ENCODE data around the gene NUDT2.
A peak's percentile ranks its signal among the peaks of the same experiment; 100 is the strongest.
"Not testable (repeated sequence)": the region's sequence is repeated elsewhere in the genome, so short reads cannot be mapped to it uniquely, and the experiment has no call there.

NUDT2 gene

GRCh38 chr9:34341659-34342295 is 12.4 kb downstream of the NUDT2 start:
- H3K36me3 ChIP-seq (ENCODE audit: insufficient read depth, low read length) = peaks cover 50% of the 10 kb centered on the region
- H3K27me3 ChIP-seq (ENCODE audit: insufficient read depth, low read length) = no peaks in the 10 kb centered on the region
- no peaks in the 10 kb centered on the region for H3K9me3 ChIP-seq (ENCODE audit: low read length)
- no peak overlapping the region for H3K4me3 ChIP-seq (ENCODE audit: low read length)
- no peaks in the 10 kb centered on the region for H3K4me1 ChIP-seq (ENCODE audit: insufficient read depth, low read length)
- H2AFZ ChIP-seq (ENCODE audit: low read depth, low read length) = no peak overlapping the region

GRCh38 chr9:34343090-34343489 is 13.7 kb downstream of the NUDT2 start:
- no peaks in the 10 kb centered on the region for H3K9me3 ChIP-seq (ENCODE audit: low read length)
- peaks cover 46% of the 10 kb centered on the region for H3K36me3 ChIP-seq (ENCODE audit: insufficient read depth, low read length)
- H3K4me1 ChIP-seq (ENCODE audit: insufficient read depth, low read length) = no peaks in the 10 kb centered on the region
- no peak overlapping the region for H2AFZ ChIP-seq (ENCODE audit: low read depth, low read length)
- no peaks in the 10 kb centered on the region for H3K27me3 ChIP-seq (ENCODE audit: insufficient read depth, low read length)
- no peak overlapping the region for H3K4me3 ChIP-seq (ENCODE audit: low read length)

DNA sequence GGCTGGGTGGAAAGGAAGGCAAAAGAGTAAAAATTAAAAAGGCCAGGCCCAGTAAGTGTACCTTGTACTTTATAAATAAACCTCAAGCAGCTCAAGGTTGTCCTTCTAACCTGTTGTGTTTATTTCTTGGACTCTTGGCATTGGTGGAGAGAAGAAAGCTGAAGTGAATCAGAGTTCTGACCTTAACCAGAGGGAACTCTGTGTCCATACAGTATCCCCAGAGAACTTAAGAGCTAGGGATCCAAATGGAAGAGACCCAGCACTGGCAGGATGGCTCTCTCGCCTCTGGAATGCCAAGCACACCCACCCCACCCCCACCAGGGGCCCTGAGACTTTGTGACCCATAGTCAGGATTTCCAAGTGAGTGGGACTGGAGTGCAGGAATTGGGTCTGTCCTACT is 14.2 kb downstream of the NUDT2 start:
- peaks cover 43% of the 10 kb centered on the region for H3K36me3 ChIP-seq (ENCODE audit: insufficient read depth, low read length)
- no peaks in the 10 kb centered on the region for H3K4me1 ChIP-seq (ENCODE audit: insufficient read depth, low read length)

GRCh38 chr9:34346873-34347799 is 17.8 kb downstream of the NUDT2 start:
- Histone ChIP-seq H3K36me3 (ENCODE audit: insufficient read depth, low read length) (peaks cover 18% of the 10 kb centered on the region), H3K4me3 (ENCODE audit: low read length) (no peak overlapping the region), H3K27me3 (ENCODE audit: insufficient read depth, low read length) (no peaks in the 10 kb centered on the region)

More for the DNA sequence above, 14.2 kb downstream of the NUDT2 start:
- Histone ChIP-seq H3K9me3 (ENCODE audit: low read length) (no peaks in the 10 kb centered on the region), H3K27me3 (ENCODE audit: insufficient read depth, low read length) (no peaks in the 10 kb centered on the region), H3K4me3 (ENCODE audit: low read length) (no peak overlapping the region), H2AFZ (ENCODE audit: low read depth, low read length) (no peak overlapping the region)

DNA sequence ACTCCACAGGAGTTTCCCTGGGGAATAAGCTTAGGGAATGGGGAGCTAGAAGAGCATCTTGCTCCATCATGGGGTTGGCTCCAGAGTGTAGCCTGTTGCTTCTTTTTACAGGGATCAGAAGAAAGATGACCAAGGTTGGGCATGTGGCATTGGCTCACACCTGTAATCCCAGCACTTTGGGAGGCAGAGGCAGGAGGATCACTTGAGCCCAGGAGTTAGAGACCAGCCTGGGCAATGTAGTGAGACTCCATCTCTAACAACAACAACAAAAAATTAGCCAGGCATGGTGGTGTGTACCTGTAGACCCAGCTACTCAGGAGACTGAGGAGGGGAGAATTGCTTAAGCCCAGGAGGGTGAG is 18.4 kb downstream of the NUDT2 start:
- H2AFZ ChIP-seq (ENCODE audit: low read depth, low read length) = no peak overlapping the region
- no peaks in the 10 kb centered on the region for H3K9me3 ChIP-seq (ENCODE audit: low read length)
- peaks cover 14% of the 10 kb centered on the region for H3K36me3 ChIP-seq (ENCODE audit: insufficient read depth, low read length)
- no peaks in the 10 kb centered on the region for H3K4me1 ChIP-seq (ENCODE audit: insufficient read depth, low read length)
- H3K4me3 ChIP-seq (ENCODE audit: low read length) = no peak overlapping the region
- H3K27me3 ChIP-seq (ENCODE audit: insufficient read depth, low read length) = no peaks in the 10 kb centered on the region

More at GRCh38 chr9:34346873-34347799, 17.8 kb downstream of the NUDT2 start:
- H3K4me1 ChIP-seq (ENCODE audit: insufficient read depth, low read length) = no peaks in the 10 kb centered on the region
- no peak overlapping the region for H2AFZ ChIP-seq (ENCODE audit: low read depth, low read length)
- H3K9me3 ChIP-seq (ENCODE audit: low read length) = no peaks in the 10 kb centered on the region

DNA sequence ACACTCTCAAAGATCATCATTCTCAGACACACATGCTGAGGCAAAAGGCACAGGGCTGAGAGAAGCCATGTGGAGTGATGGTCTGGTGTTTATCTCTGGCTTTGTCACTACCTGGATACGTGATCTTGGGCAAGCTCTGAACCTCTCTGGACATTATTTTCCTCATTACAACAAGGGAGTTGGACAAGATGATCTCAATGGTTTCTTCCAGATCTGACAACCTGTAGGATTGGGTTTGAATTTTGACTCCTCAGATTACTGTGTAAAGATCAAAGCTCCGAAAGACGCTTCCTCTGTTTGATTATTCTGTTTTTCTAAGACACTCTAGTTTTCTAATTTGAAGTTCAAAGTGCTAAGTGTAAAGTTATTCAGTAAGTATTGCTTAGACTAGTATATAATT is 20.0 kb downstream of the NUDT2 start:
- Histone ChIP-seq H3K27me3 (ENCODE audit: insufficient read depth, low read length) (no peaks in the 10 kb centered on the region), H3K4me1 (ENCODE audit: insufficient read depth, low read length) (no peaks in the 10 kb centered on the region), H3K4me3 (ENCODE audit: low read length) (no peak overlapping the region), H3K36me3 (ENCODE audit: insufficient read depth, low read length) (peaks cover 3% of the 10 kb centered on the region), H2AFZ (ENCODE audit: low read depth, low read length) (no peak overlapping the region), H3K9me3 (ENCODE audit: low read length) (no peaks in the 10 kb centered on the region)

DNA sequence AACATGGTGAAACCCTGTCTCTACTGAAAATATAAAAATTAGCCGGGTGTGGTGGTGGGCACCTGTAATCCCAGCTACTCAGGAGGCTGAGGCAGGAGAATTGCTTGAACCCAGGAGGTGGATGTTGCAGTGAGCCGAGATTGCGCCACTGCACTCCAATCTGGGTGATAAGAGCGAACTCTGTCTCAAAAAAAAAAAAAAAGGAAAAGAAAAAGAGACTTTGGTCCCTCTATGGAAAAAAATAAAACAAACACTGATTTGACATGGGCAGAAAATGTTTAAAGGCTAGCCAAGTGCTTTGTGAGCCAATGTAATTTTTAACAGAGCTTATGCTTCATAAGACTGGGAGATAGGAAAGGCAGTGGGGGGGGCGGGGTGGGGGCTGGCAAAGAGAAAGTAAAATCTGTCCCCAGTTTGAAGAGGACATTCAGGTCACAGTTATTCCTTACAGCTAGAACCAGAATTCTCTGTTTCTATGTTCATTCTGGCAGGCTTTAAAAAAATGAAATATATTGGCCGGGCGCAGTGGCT is 22.8 kb downstream of the NUDT2 start:
- not testable (repeated sequence) for H2AFZ ChIP-seq (ENCODE audit: low read depth, low read length); H3K9me3 ChIP-seq (ENCODE audit: low read length); H3K36me3 ChIP-seq (ENCODE audit: insufficient read depth, low read length); H3K4me1 ChIP-seq (ENCODE audit: insufficient read depth, low read length); H3K4me3 ChIP-seq (ENCODE audit: low read length); H3K27me3 ChIP-seq (ENCODE audit: insufficient read depth, low read length)

GRCh38 chr9:34352957-34353356 is 23.6 kb downstream of the NUDT2 start:
- not testable (repeated sequence) for H3K4me3 ChIP-seq (ENCODE audit: low read length); H3K27me3 ChIP-seq (ENCODE audit: insufficient read depth, low read length); H2AFZ ChIP-seq (ENCODE audit: low read depth, low read length); H3K9me3 ChIP-seq (ENCODE audit: low read length); H3K36me3 ChIP-seq (ENCODE audit: insufficient read depth, low read length); H3K4me1 ChIP-seq (ENCODE audit: insufficient read depth, low read length)

GRCh38 chr9:34362614-34363214 is 33.3 kb downstream of the NUDT2 start:
- no peak overlapping the region for H2AFZ ChIP-seq (ENCODE audit: low read depth, low read length)
- no peaks in the 10 kb centered on the region for H3K27me3 ChIP-seq (ENCODE audit: insufficient read depth, low read length)
- no peaks in the 10 kb centered on the region for H3K36me3 ChIP-seq (ENCODE audit: insufficient read depth, low read length)
- peaks cover 3% of the 10 kb centered on the region for H3K9me3 ChIP-seq (ENCODE audit: low read length)
- H3K4me1 ChIP-seq (ENCODE audit: insufficient read depth, low read length) = peaks cover 18% of the 10 kb centered on the region
- H3K4me3 ChIP-seq (ENCODE audit: low read length) = no peak overlapping the region

DNA sequence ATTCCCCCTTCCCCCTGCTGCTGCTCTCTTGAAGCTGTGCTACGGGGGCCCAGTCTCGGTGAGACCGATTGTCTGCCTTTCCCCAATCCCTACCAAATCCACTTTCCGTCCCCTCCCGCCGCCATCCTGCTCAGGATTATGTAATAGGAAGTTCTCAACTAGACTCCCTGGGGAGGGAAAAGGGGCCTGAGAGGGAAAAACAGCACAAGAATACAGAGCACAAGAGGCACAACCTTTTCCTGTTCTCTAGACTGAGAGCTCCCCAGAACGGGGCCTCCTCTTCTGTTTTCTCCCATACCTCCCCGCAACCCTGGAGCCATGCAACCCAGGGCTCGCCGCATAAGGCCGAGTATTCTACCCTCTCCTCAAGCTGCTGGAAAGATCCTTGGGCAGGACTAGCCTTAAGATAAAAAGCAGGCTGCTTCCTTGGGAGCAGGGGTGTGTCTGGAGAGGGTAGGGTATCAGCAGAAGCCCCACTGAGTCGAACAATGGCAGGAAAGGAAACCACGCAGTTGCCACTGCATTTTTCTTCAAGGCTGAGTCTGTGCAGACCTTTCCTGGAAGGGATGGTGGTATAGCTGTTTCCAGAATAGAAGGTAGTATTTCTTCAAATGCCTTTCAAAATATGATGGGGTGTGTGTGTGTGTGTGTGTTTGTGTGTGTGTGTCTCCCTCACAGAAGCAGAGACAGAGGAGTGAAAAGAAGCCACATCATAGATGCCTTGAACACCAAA is 34.4 kb downstream of the NUDT2 start:
- H3K4me3 ChIP-seq (ENCODE audit: low read length) = peak overlapping the region; percentile 29
- H3K36me3 ChIP-seq (ENCODE audit: insufficient read depth, low read length) = no peaks in the 10 kb centered on the region
- peaks cover 6% of the 10 kb centered on the region for H3K9me3 ChIP-seq (ENCODE audit: low read length)
- H3K4me1 ChIP-seq (ENCODE audit: insufficient read depth, low read length) = peaks cover 18% of the 10 kb centered on the region
- H3K27me3 ChIP-seq (ENCODE audit: insufficient read depth, low read length) = no peaks in the 10 kb centered on the region
- H2AFZ ChIP-seq (ENCODE audit: low read depth, low read length) = peak overlapping the region; percentile 62

- Histone ChIP-seq H2AFZ (ENCODE audit: low read depth, low read length) (no peak overlapping the region), H3K27me3 (ENCODE audit: insufficient read depth, low read length) (no peaks in the 10 kb centered on the region), H3K9me3 (ENCODE audit: low read length) (peaks cover 10% of the 10 kb centered on the region), H3K36me3 (ENCODE audit: insufficient read depth, low read length) (no peaks in the 10 kb centered on the region), H3K4me1 (ENCODE audit: insufficient read depth, low read length) (peaks cover 18% of the 10 kb centered on the region), H3K4me3 (ENCODE audit: low read length) (no peak overlapping the region)
Observed at GRCh38 chr9:34365282-34365681, 35.9 kb downstream of the NUDT2 start.

DNA sequence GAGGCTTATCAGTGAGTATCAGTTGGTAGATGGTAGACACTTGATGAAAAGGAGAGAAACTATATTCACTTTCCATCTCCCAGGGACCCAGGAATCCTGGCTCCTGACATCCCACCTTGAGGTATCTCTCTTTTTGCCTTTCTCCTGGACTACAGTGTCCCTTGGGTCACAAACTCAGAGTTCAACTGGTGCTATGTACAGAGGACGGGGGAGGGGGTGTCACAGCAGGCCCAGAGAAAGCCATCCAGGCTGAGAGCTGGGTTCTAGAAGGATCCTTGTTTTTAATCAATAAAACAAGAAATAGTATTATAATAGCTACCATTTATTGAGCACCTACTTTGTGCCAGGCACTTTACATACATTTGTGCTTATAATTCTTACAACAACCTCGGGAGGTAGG is 37.0 kb downstream of the NUDT2 start:
- no peak overlapping the region for H2AFZ ChIP-seq (ENCODE audit: low read depth, low read length)
- H3K9me3 ChIP-seq (ENCODE audit: low read length) = peaks cover 19% of the 10 kb centered on the region
- no peaks in the 10 kb centered on the region for H3K27me3 ChIP-seq (ENCODE audit: insufficient read depth, low read length)
- H3K4me1 ChIP-seq (ENCODE audit: insufficient read depth, low read length) = peaks cover 18% of the 10 kb centered on the region
- peaks cover 6% of the 10 kb centered on the region for H3K36me3 ChIP-seq (ENCODE audit: insufficient read depth, low read length)
- H3K4me3 ChIP-seq (ENCODE audit: low read length) = no peak overlapping the region

Data from neuron (in vitro differentiated cells).